B cell (primary cell): ENCODE results near the gene KCNK4. TPM values are rescaled to one million over a fixed set of nuclear protein-coding genes. Genes with fewer than 3 reads are reported as not detected.
"Not testable (repeated sequence)": the region's sequence is repeated elsewhere in the genome, so short reads cannot be mapped to it uniquely, and the experiment has no call there.

ENCODE experiments used
- ATAC-seq: fragments of 200-7000 bp; cut with Tn5 transposase; one replicate; pipeline ENCODE4 v1.10.0; 2021; ENCODE audit warnings: low read depth, mild to moderate bottlenecking, moderate number of reproducible peaks, moderate library complexity
- CTCF ChIA-PET: fragments of 350-600 bp; sonication (Branson Sonifier 250); formaldehyde crosslinking; loops from one replicate; lab custom pipeline; 2021; ENCODE audit warnings: antibody characterized with exemption, inconsistent platforms; lab: Charles Lee
- POLR2A ChIA-PET: fragments of 350-600 bp; sonication (Branson Sonifier 250); formaldehyde crosslinking; loops from one replicate; lab custom pipeline; 2021; ENCODE audit warnings: antibody characterized with exemption; lab: Charles Lee
- DNase-seq: peaks from one replicate; pipeline ENCODE4 v3.0.0; 2013
- H2AFZ ChIP-seq: 2 replicates; pipeline ENCODE4 v1.6.1; 2012; ENCODE audit warnings: mild to moderate bottlenecking, low read depth, low read length; ENCODE audit not compliant: insufficient read depth, poor library complexity, severe bottlenecking
- H3K27ac ChIP-seq, 2 donors: 1 replicate in 1 of 2; 2 replicates in 1 of 2; pipeline ENCODE4 v1.5.1; 2012 to 2013; ENCODE audit warnings: low read length in 2 of 2, mild to moderate bottlenecking in 2 of 2, moderate library complexity in 1 of 2
- H3K27me3 ChIP-seq, 4 experiments: fragments of 200-600 bp in 1 of 4; sonication (generic) in 1 of 4; replicated peaks in 1 of 4; 1 replicate in 2 of 4; 2 replicates in 2 of 4; pipeline versions ENCODE4 v1.6.1 to v1.7.0; 2013 to 2016; ENCODE audit warnings: low read length in 3 of 4, mild to moderate bottlenecking in 2 of 4, mixed read lengths in 1 of 4, moderate library complexity in 1 of 4; ENCODE audit not compliant: insufficient read depth in 4 of 4, control insufficient read depth in 3 of 4; ENCODE audit errors: control extremely low read depth in 1 of 4
- H3K36me3 ChIP-seq, 2 experiments: replicated peaks in 1 of 2; 1 replicate in 1 of 2; 2 replicates in 1 of 2; pipeline versions ENCODE4 v1.6.1 to v1.7.1; 2013; ENCODE audit warnings: low read length in 1 of 2; ENCODE audit not compliant: insufficient read depth in 2 of 2, control insufficient read depth in 1 of 2; ENCODE audit errors: control extremely low read depth in 1 of 2, extremely low read depth in 1 of 2
- H3K4me1 ChIP-seq, 2 donors: fragments of 200-600 bp in 1 of 2; sonication (generic) in 1 of 2; 1 replicate in 1 of 2; 2 replicates in 1 of 2; pipeline versions ENCODE4 v1.5.1 to v1.6.1; 2013 to 2017; ENCODE audit warnings: low read length in 2 of 2; ENCODE audit not compliant: control insufficient read depth in 2 of 2, insufficient read depth in 2 of 2
- H3K4me2 ChIP-seq: replicated peaks from 2 replicates; pipeline ENCODE3; 2012; ENCODE audit warnings: mild to moderate bottlenecking, low read depth, low read length; ENCODE audit not compliant: poor library complexity, severe bottlenecking
- H3K4me3 ChIP-seq, 5 experiments: fragments of 200-600 bp in 1 of 5; sonication (generic) in 1 of 5; 1 replicate in 3 of 5; 2 replicates in 2 of 5; pipeline versions ENCODE4 v1.5.1 to v1.7.0; 2011 to 2016; ENCODE audit warnings: low read length in 4 of 5, mild to moderate bottlenecking in 4 of 5, low read depth in 2 of 5, control low read depth in 1 of 5, moderate library complexity in 1 of 5; ENCODE audit not compliant: insufficient read depth in 1 of 5; ENCODE audit errors: control extremely low read depth in 1 of 5, extremely low read depth in 1 of 5
- H3K79me2 ChIP-seq: fragments of 200-600 bp; sonication (generic); one replicate; pipeline ENCODE4 v1.6.0; 2016; ENCODE audit warnings: low read length; ENCODE audit not compliant: control insufficient read depth, insufficient read depth
- H3K9ac ChIP-seq: fragments of 200-600 bp; sonication (generic); 2 replicates; pipeline ENCODE4 v1.6.1; 2017; ENCODE audit warnings: mild to moderate bottlenecking, low read length, moderate library complexity
- H3K9me3 ChIP-seq, 3 donors: one replicate each; pipeline versions ENCODE4 v1.6.1 to v1.7.1; 2013; ENCODE audit warnings: low read length in 2 of 3; ENCODE audit not compliant: control insufficient read depth in 2 of 3, insufficient read depth in 1 of 3; ENCODE audit errors: control extremely low read depth in 1 of 3
- H4K20me1 ChIP-seq: 2 replicates; pipeline ENCODE4 v1.6.0; 2012; ENCODE audit warnings: mild to moderate bottlenecking, low read length; ENCODE audit not compliant: insufficient read depth, control insufficient read depth, poor library complexity, severe bottlenecking
- H3K27ac Mint-ChIP-seq: one replicate; pipeline ENCODE4 v1.8.0; 2021; ENCODE audit warnings: mixed read lengths
- H3K27me3 Mint-ChIP-seq: one replicate; pipeline ENCODE4 v1.8.0; 2021; ENCODE audit warnings: mixed read lengths
- H3K4me1 Mint-ChIP-seq: one replicate; pipeline ENCODE4 v1.8.0; 2021; ENCODE audit warnings: mixed read lengths
- H3K4me3 Mint-ChIP-seq: one replicate; pipeline ENCODE4 v1.8.0; 2021; ENCODE audit warnings: mixed read lengths
- H3K9me3 Mint-ChIP-seq: one replicate; pipeline ENCODE4 v1.8.0; 2022; ENCODE audit warnings: mixed read lengths; ENCODE audit not compliant: insufficient read depth
- CTCF ChIP-seq: fragments of 200-600 bp; IDR thresholded peaks from one replicate; pipeline ENCODE4 v1.8.0; 2022; ENCODE audit warnings: antibody characterized with exemption, mild to moderate bottlenecking
- EZH2 ChIP-seq: IDR thresholded peaks from 2 replicates; pipeline ENCODE4 v1.6.1; 2012; ENCODE audit warnings: borderline replicate concordance, low read depth, mild to moderate bottlenecking, moderate library complexity, low read length; ENCODE audit not compliant: insufficient read depth, poor library complexity, severe bottlenecking
- WGBS: methylation state at CpG from one replicate; pipeline ENCODE4 v1.1.5; 2013; ENCODE audit warnings: missing lambda C conversion rate; ENCODE audit not compliant: insufficient coverage; 5-methylcytosine and 5-hydroxymethylcytosine counted together
- intact Hi-C: fragments of 100-400 bp; cut with micrococcal nuclease; formaldehyde crosslinking; loops from one replicate; pipeline ENCODE4 v1.10.0; 2022
- polyA plus RNA-seq: library from polyadenylated mRNA; depleted of rRNA; stranded (reverse); fragments of >200 nt; gene quantifications from 2 replicates; pipeline ENCODE4 v1.2.3, GENCODE V29; 2012
- total RNA-seq, 2 donors: library from RNA; stranded (reverse); fragments of 120-200 nt in 1 of 2; gene quantifications; 1 replicate in 1 of 2; 2 replicates in 1 of 2; pipeline versions ENCODE4 v1.2.3 to v1.2.4, GENCODE V29; 2013 to 2022

KCNK4 gene
- total and polyA plus RNA-seq, 2 donors (not counting 1 experiment from before 2014, with no cell fraction given): 0.32 TPM; not detected in 1

GRCh38 chr11:64245797-64246620 is 45.1 kb upstream of the KCNK4 start:
- H3K27ac ChIP-seq: peak overlapping the region; percentile 53 to 79
- under 1% methylated on average over 45 of the region's 46 CpGs for WGBS
- H3K9ac ChIP-seq: peak overlapping the region; percentile 53
- peak overlapping the region; percentile 19 for H2AFZ ChIP-seq
- no peaks in the 10 kb centered on the region for H3K27me3 ChIP-seq
- peak overlapping the region; percentile 90 for H3K4me3 Mint-ChIP-seq
- peak overlapping the region; percentile 91 for H3K27ac Mint-ChIP-seq
- peaks cover 0 to 11% of the 10 kb centered on the region in 2 experiments for H3K36me3 ChIP-seq
- ChIA-PET CTCF (interaction anchor here (0.7 to 10.4 kb wide), 14 partner anchors 13 to 109 kb away, joined by 3 to 141 read pairs (median 4); partner anchors contain the start of genes BAD, ESRRA, FERMT3 and NUDT22), POLR2A (interaction anchor here (0.5 to 4.0 kb wide), 10 partner anchors 10 to 1648 kb away, joined by 3 to 37 read pairs (median 8); partner anchors contain the start of genes BAD, FERMT3, NUDT22 and PRDX5)
- no peaks in the 10 kb centered on the region for H3K9me3 Mint-ChIP-seq
- H3K9me3 ChIP-seq: no peaks in the 10 kb centered on the region
- H3K79me2 ChIP-seq: peaks cover 9% of the 10 kb centered on the region
- H3K4me1 Mint-ChIP-seq: peaks cover 38% of the 10 kb centered on the region
- DNase-seq (peak; percentile 67), ATAC-seq (no peak)
- peak overlapping the region; percentile 24 to 69 (median 62) for H3K4me3 ChIP-seq
- TF ChIP-seq CTCF: no peak
- TF ChIP-seq EZH2: no peak
- H3K4me2 ChIP-seq: peak overlapping the region; percentile 79
- H3K27me3 Mint-ChIP-seq: no peaks in the 10 kb centered on the region
- H3K4me1 ChIP-seq: peaks cover 22 to 51% of the 10 kb centered on the region in 2 donors
- H4K20me1 ChIP-seq: peaks cover 7% of the 10 kb centered on the region
- intact Hi-C loops: loop anchor here (1.0 kb wide), 3 partner anchors 20 to 60 kb away; partner anchors contain the start of genes GPR137, NUDT22, STIP1 and TRPT1

DNA sequence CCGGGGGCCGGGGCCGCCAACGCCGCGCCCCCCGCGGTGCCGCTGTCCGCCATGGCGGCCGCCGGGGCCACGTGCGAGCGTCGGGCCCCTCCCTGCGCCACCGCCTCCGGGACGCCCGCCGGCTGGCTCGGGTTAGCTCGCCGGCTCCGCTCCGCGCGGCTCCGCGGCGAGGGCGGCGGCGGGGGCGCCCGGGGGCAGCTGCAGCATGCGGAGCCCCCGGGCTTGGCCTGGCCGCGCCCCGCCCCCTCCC is 44.6 kb upstream of the KCNK4 start:
- intact Hi-C loops: loop anchor here (1.0 kb wide), 3 partner anchors 20 to 60 kb away; partner anchors contain the start of genes GPR137, NUDT22, STIP1 and TRPT1
- H3K4me1 ChIP-seq: peaks cover 22 to 53% of the 10 kb centered on the region in 2 donors
- not testable (repeated sequence) for H4K20me1 ChIP-seq, H3K27ac ChIP-seq, H3K9me3 ChIP-seq, H3K79me2 ChIP-seq, H3K27me3 ChIP-seq, H3K27me3 Mint-ChIP-seq, H3K9me3 Mint-ChIP-seq
- peaks cover 36% of the 10 kb centered on the region for H3K4me1 Mint-ChIP-seq
- H3K9ac ChIP-seq: peak overlapping the region; percentile 80
- peak; percentile 53 for DNase-seq
- ChIA-PET CTCF (interaction anchor here (0.9 to 10.4 kb wide), 10 partner anchors 14 to 71 kb away, joined by 3 to 141 read pairs (median 5); partner anchors contain the start of genes BAD, ESRRA, FERMT3 and PRDX5), POLR2A (interaction anchor here (1.0 to 4.0 kb wide), 7 partner anchors 10 to 71 kb away, joined by 4 to 37 read pairs (median 8); partner anchors contain the start of genes BAD, FERMT3, NUDT22 and PRDX5)
- peak overlapping the region; percentile 83 for H2AFZ ChIP-seq
- H3K4me3 Mint-ChIP-seq: peak overlapping the region; percentile 89
- peak overlapping the region; percentile 99 for H3K4me2 ChIP-seq
- H3K36me3 ChIP-seq: peaks cover 0 to 11% of the 10 kb centered on the region in 2 experiments
- H3K27ac Mint-ChIP-seq: peak overlapping the region; percentile 87
- peak; percentile 3 for ATAC-seq
- WGBS: under 1% methylated on average over 40 of the region's 43 CpGs
- peak overlapping the region in 4 of 5 experiments; percentile 63 to 99 (median 83) for H3K4me3 ChIP-seq
